IPS-18c (cell line): ENCODE data around the gene GOLGA7B.
A peak's percentile ranks its signal among the peaks of the same experiment; 100 is the strongest.

Source experiments
- H3K4me3 ChIP-seq: 2 replicates; pipeline ENCODE4 v1.7.0; 2013; ENCODE audit warnings: low read depth, mild to moderate bottlenecking, low read length, moderate library complexity; ENCODE audit not compliant: insufficient read depth
- H3K9me3 ChIP-seq: one replicate; pipeline ENCODE4 v1.6.1; 2013; ENCODE audit warnings: mild to moderate bottlenecking, low read length, moderate library complexity; ENCODE audit not compliant: control insufficient read depth, insufficient read depth

GOLGA7B gene

DNA sequence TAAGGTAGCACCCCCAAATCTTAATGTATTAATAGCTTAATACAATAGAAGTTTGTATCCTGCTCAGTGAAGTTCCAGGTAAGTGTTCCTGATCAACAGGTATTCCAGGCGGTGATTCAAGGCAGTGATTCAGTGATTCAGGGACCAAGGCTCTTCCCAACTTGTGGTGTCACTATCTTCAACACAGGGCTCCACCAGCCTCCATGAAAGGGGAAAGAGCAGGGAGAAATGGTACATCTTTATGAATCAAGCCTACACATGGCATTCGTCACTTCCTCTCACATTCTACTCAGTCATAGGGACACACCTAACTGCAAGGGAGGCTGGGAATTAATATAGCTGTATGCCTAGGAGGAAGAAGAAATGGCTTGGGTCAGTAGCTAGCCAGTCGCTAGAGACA lies 5.1 kb downstream of the GOLGA7B start:
- H3K4me3 ChIP-seq = no peak overlapping the region
- H3K9me3 ChIP-seq = no peaks in the 10 kb centered on the region

DNA sequence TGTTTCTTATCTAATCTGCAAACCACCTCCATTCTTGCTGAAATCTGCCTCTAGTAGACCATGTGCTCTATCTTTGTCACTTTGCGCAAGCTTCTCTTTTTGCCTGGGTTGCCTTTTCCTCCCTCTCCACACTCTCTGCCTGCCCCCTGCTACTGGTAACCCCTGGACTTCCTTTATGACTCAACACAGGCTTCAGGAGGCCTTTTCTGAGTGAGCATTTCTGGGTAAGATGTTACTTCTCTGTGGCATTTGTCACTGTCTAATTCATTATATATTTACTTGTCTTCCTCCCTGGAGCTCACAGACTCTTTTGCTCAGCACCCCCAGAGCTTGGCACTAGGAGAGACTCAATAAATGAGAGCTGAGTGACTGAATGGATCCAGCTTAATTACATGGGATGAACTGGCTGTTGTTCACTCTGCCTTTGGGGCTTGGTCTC lies 8.4 kb downstream of the GOLGA7B start:
- no peaks in the 10 kb centered on the region for H3K9me3 ChIP-seq
- no peak overlapping the region for H3K4me3 ChIP-seq

DNA sequence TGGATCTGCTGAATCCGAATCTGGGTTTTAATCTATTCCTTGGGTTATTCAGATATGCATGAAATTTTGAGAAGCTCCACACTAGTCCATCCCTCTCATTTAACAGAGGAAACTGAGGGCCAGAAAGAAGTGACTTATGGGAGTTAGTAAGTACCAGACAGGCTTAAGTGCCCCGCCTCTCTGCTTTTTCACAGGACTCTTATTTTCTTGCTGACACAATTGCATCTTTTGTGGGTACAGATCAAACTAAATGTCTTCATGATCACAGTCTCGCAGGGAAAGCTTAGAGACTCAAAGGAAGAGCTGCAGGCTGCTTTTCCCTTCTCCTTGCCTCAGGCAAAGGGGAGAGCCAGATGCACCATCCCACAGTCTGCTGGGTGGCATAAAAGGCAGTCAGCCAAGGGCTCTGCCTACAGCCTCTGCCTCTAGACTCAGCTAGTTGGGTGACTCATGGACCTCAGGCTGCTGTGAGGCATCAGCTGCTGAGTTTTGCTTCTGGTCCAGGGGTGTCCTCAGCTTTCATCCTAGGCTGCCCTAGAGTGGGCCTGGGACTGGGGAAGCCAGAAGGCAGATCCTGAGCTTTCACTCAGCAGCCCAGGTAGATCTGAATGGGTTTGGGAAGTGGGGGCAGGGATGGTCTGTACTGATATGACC lies 11.6 kb downstream of the GOLGA7B start:
- Histone ChIP-seq H3K4me3 (peak overlapping the region; percentile 6; the same call in 1 of the 2 replicates), H3K9me3 (no peaks in the 10 kb centered on the region)

DNA sequence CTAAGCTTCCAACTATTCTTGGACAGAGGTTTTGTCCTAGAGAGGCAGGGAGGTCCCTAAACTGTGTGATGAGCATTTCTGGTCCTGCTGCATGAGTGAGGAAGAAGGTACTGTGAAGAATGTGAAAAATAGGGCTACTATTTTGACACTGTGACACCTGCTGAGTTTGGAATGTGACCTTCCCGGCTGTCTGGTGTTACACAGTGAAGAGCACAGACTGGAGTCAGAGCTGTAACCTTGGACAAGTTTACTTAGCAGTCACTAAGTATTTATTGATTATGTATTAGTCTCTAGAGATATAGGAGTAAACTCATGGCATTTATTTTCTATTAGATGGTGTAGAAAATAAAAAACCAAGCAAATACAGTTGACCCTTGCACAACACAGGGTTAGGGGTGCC lies 12.3 kb downstream of the GOLGA7B start:
- Histone ChIP-seq H3K4me3 (no peak overlapping the region), H3K9me3 (no peaks in the 10 kb centered on the region)

DNA sequence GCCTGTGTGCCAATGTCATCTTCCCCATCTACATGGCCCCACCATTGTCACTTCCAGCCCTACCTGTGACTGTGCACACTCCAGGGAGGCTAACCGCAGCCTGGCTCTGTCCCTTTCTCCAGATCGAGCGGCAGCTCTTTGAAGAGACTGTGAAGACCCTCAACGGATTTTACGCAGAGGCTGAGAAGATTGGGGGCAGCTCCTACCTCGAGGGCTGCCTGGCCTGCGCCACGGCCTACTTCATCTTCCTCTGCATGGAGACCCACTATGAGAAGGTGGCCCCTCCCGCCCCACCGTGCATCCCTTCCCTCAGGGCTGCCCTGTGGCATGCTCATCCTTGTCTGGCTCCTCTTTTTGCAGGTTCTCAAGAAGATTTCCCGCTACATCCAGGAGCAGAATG lies 14.2 kb downstream of the GOLGA7B start:
- H3K4me3 ChIP-seq = no peak overlapping the region
- no peaks in the 10 kb centered on the region for H3K9me3 ChIP-seq

DNA sequence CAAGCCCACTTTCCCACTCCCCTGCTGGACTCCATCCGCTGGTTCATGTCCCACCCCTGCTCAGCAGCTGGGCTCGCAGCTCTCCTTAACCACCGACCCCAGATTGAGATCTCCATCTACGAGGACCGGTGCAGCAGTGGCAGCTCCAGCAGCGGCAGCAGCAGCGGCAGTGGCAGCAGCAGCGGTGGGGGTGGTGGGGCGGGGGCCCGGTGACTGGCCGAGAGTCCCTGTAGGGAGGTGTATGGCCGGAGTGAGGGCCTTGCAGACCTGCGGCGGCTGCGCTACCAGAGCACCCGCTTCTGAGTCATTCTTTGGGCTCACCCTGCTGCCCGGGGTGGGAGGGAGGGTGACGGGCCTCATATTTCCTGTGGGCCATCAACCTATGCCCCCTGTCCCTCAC lies 15.8 kb downstream of the GOLGA7B start:
- Histone ChIP-seq H3K4me3 (no peak overlapping the region), H3K9me3 (no peaks in the 10 kb centered on the region)

DNA sequence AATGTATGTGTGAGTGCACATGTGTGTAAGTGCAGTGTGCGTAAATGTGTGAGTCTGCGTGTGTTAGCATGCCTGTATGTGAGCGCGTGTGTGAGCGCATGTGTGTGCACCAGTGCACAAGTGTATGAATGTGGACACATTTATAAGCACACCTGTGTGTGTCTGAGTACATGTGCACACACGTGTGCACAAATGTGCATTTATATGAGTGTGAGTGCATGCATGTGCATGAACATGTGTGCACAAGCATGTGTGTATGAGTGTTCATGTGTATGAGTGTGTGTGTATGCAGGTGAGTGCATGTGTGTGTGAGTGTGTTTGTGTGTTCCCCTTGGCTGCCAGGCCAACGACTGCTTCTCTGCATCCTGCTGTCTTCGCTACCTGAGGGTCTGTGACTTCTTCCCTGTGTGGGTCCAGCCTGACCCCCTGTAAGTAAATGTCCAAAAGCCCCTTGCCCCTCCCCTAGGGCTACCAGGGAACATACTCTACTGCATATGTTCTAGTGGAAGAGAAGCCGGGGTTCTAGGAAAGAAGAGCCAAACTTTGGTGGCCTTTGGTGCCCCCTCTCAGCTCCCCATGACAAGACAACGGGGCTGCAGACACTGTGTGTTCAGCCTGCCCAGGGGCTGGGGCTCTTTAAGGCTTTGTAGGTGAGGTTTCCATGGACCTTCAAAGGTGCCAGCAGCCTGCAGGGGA lies 17.0 kb downstream of the GOLGA7B start:
- no peaks in the 10 kb centered on the region for H3K9me3 ChIP-seq
- H3K4me3 ChIP-seq = no peak overlapping the region

DNA sequence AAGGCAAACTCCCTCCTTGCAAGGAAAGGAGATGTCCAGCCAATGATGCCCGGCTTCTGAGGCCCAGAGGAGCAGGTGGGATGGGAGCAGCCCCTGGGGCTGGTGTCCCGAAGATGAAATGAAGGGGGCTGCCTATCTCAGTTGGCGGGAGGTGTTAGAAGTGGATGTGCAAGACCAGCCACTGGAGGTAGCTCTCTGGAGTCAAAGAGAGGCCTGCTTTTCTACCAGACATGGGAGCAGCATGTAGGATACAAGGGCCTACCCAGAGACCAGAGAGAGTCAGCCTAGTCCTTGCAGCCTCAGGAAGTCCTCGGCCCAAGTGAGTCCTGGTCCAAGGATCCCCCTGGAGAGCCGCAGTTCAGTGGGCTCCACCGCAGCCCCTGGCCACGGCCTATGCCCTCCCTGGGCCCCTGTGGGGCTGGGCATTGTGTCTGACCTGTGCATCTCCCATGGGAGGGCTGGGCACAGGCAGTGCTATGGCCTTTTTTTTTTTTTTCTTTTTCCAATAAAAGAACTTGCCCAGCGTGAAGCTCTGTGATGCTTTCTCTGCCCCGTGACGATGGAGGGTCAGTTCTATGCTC lies 17.7 kb downstream of the GOLGA7B start:
- no peak overlapping the region for H3K4me3 ChIP-seq

DNA sequence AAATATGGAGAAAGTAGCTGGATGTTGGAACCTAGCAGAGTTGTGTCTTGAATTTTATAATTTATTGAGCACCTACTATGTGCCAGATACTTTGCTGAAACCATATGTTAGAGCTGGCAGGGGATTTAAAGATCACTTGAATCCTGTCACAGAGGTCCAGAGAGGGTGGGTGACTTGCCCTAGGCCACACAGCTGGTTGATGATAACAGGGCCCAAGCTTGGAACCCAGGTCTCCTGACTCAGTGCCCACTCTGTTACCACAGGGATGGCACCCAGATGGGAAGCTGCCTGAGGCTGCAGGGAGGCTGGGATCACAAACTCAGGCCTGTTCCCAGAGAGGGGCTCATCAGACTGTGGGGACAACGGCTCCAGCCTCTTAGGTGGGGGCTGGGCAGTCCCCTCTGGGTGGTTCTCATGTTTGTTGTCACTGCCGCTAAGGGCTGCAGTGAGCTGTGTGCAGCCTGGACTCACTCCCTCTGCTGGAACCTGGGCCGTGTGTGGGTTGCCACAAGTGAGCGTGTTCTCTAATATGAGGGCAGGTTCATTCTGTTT lies 18.6 kb downstream of the GOLGA7B start:
- no peak overlapping the region for H3K4me3 ChIP-seq
- no peaks in the 10 kb centered on the region for H3K9me3 ChIP-seq

More for the DNA sequence above, 17.7 kb downstream of the GOLGA7B start:
- H3K9me3 ChIP-seq = no peaks in the 10 kb centered on the region

DNA sequence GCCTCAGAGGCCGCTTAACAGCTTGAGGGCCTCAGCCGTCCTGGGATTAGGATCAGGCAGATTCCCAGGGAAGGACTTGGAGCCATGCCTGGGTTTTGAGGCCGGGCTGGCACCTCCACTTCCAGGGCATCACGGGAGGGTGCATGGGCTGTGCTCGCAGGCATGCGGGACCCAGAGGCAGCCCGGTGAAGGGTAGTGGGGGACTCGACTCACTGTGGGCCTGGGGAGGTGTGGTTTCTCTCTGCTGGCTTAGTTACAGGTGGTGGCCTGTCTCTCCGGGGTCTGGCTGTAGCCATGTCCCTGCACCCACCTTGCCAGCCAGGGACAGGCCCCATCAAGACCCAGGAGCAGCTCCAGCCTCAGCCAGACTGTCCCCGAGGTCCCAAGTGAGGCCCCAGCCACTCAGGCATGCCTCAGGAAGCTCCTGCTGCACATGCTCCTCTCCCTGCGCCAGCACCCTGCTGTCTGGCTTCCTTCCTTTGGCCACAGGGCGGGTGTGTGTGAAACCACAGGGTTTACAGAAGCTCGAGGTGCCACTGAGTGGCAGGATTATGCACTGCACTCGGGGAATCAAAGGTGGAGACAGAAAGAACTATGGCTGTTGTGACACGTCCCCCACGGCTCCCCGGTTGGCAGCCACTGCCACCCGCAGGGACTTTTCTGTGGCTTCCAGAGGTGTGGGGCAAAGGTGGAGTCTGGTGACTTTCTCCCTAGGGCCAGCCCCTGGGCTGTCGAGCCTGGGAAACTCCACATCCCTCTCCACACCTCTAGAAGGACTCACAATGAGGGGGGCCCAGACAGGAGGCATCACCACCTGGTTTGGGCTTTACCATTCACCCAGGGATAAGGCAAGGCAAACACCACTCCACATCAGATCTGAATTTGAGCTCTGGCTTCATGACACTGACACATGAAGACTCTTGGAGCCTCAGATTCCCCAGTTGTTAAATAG lies 19.7 kb downstream of the GOLGA7B start:
- Histone ChIP-seq H3K9me3 (no peaks in the 10 kb centered on the region), H3K4me3 (no peak overlapping the region)

DNA sequence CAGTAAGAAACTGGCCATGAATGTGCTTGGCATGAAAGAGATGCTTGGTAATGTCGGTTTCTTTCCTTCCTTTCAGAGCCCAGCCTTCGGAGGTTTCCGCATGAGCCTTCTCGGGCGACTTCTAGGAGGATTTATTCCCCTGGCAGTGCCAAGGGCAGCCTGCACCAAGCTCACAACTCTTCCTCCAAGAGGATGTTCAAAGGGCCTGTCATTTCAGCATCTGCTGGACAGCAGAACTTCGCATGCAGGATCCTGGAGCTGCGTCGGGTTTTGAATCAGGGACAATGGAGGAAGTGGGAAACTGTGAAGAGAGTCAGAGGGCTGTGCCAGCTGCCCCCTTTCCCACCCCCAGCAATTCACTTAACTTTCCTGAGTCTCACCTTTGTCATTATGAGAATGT lies 21.3 kb downstream of the GOLGA7B start:
- no peaks in the 10 kb centered on the region for H3K9me3 ChIP-seq
- no peak overlapping the region for H3K4me3 ChIP-seq

DNA sequence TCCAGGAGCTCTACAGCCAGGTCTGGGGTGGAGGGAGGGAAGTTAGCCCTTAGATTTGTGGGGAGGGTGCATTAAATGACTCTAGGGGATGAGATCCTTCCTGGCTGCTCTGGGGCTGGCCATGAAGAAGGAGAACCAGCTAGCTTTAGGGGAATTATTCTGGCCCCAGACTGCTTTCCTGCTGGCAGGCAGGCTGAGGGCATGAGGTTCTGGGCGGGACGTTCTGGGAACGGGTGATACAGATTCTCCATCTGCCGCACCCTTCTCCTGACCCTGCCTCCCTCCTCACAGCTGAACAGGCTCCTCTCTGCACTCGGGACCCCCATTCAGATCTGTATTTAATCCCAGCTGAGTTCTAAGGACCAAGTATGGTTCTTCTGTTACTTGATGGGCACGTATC lies 23.9 kb downstream of the GOLGA7B start:
- H3K4me3 ChIP-seq = no peak overlapping the region

DNA sequence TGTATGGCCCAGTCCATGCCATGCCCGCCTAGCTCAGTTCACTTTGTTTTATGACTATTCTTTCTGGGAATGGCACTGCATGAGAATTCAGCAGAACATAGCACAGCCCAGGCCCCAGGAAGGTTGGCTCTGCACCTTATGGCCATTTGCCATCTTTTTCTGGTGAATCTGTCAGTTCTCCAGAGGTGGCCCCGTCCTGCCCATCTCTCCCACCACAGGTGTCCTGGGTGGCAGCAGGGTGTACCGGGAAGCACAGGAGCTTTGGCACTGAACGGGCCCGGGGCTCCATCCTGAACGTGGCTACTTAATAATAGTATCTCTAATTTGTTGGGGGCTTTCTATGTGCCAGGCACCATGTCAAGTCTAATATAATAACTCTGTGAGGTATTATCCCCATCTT lies 24.7 kb downstream of the GOLGA7B start:
- H3K9me3 ChIP-seq = no peaks in the 10 kb centered on the region
- H3K4me3 ChIP-seq = no peak overlapping the region

More for the DNA sequence above, 23.9 kb downstream of the GOLGA7B start:
- no peaks in the 10 kb centered on the region for H3K9me3 ChIP-seq

DNA sequence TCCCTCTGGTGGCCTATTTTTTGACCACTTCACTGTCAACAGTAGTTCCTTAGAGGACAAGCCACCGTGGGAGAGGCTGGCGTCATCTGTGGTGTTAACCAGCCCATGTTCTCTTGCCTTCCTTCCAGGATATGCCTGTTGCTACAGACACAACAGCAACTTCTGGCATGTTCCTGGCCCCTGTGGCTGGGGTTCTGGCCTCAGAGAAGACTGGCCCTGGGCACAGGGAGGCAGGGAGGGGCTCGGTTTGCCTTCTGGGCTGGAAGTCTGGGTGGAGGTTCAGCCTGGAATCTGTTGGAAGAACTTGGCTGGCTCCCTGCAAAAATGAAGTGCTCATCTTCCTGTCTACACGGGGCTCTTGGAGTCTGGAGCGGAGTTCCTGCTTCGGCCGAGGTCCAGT lies 25.7 kb downstream of the GOLGA7B start:
- H3K4me3 ChIP-seq = no peak overlapping the region

DNA sequence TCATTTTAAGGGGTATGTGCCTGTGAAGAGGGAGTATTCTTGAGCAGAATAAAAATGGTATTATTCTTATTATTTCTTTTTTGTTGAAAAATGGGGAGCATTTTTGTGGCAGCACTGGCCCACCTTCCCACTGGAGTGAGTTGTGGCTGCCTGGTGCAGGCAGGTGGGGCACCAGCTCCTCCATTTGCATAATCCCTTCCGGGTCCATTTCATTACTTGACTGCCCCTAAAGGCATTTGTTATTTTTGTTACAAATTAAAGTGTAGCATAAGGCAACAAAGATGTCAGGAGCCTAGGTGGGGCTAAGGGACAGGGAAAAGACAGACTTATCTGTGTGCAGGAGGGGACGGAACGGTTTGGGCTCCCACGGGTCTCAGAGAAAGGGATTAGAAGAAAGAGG lies 26.8 kb downstream of the GOLGA7B start:
- H3K4me3 ChIP-seq = no peak overlapping the region
- no peaks in the 10 kb centered on the region for H3K9me3 ChIP-seq

More for the DNA sequence above, 25.7 kb downstream of the GOLGA7B start:
- no peaks in the 10 kb centered on the region for H3K9me3 ChIP-seq

DNA sequence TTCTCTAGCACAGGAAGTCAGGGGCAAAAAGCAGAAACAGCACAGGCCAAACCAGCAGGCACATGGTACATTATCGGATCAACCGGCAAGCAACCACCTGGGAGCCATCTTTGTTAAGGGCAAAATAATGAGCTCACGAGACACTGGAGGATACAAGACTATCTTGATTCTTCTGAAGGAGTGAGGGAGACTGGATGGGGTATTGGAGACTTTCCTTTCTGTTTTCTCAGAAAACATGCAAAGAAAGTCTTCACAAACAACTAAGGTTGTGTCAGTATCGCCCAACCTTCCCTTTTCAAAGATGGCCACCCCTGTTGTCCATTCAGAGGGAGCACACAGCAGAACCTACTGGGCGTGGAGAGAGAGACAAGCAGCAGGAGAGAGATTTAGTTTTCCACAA lies 29.6 kb downstream of the GOLGA7B start:
- H3K4me3 ChIP-seq = no peak overlapping the region
- no peaks in the 10 kb centered on the region for H3K9me3 ChIP-seq

DNA sequence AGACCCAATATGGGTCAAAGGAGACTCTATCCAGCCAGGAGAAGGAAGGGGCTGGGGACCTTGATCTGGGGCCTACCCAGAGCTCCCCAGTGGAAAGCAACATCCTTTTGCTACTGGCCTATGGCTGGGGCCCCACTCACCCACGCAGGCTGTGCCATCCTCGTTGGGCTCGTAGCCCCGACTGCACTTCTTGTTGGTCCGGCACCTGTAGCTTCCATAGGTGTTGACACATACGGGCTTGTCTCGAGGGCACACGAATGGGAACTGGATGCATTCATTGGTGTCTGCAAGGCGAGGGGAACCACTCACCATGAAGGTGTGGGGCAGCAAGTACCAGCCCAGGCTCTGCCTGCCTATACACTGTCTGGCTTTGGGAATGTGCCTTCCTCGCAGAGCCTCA lies 30.5 kb downstream of the GOLGA7B start:
- Histone ChIP-seq H3K4me3 (no peak overlapping the region), H3K9me3 (no peaks in the 10 kb centered on the region)
